ENCODE results near the gene COL26A1.

The COL26A1 gene

GRCh38 chr7:101586906-101587677 is 224.4 kb downstream of the COL26A1 start:
- H3K4me3 ChIP-seq (replicated peaks; ENCODE audit: low read depth, low read length) = no peak overlapping the region
- no peak for DNase-seq (ENCODE audit: extremely low read depth, insufficient read length)
- TF ChIP-seq CTCF (IDR thresholded peaks at IDR 0.05; ENCODE audit: insufficient read depth, low read length, poor library complexity, severe bottlenecking) = no peak
- no peaks in the 10 kb centered on the region; the same call in 1 of the 2 replicates for H3K27me3 ChIP-seq (replicated peaks; ENCODE audit: control insufficient read depth, insufficient read depth, low read length)
- no peaks in the 10 kb centered on the region for H3K36me3 ChIP-seq (ENCODE audit: control insufficient read depth, insufficient read depth, low read length)

- Histone ChIP-seq H3K27me3 (replicated peaks; ENCODE audit: control insufficient read depth, insufficient read depth, low read length) (no peaks in the 10 kb centered on the region; the same call in 1 of the 2 replicates), H3K4me3 (replicated peaks; ENCODE audit: low read depth, low read length) (no peak overlapping the region), H3K36me3 (ENCODE audit: control insufficient read depth, insufficient read depth, low read length) (no peaks in the 10 kb centered on the region)
- DNase-seq (ENCODE audit: extremely low read depth, insufficient read length) = no peak
- no peak for TF ChIP-seq CTCF (IDR thresholded peaks at IDR 0.05; ENCODE audit: insufficient read depth, low read length, poor library complexity, severe bottlenecking)
Observed at GRCh38 chr7:101588131-101588935, 225.7 kb downstream of the COL26A1 start.

- DNase-seq (ENCODE audit: extremely low read depth, insufficient read length) = no peak
- H3K27me3 ChIP-seq (replicated peaks; ENCODE audit: control insufficient read depth, insufficient read depth, low read length) = no peaks in the 10 kb centered on the region; the same call in 1 of the 2 replicates
- H3K4me3 ChIP-seq (replicated peaks; ENCODE audit: low read depth, low read length) = no peak overlapping the region
- TF ChIP-seq CTCF (IDR thresholded peaks at IDR 0.05; ENCODE audit: insufficient read depth, low read length, poor library complexity, severe bottlenecking) = no peak
- no peaks in the 10 kb centered on the region for H3K36me3 ChIP-seq (ENCODE audit: control insufficient read depth, insufficient read depth, low read length)
Observed at GRCh38 chr7:101589052-101589451, 226.4 kb downstream of the COL26A1 start.

- no peaks in the 10 kb centered on the region; the same call in 1 of the 2 replicates for H3K27me3 ChIP-seq (replicated peaks; ENCODE audit: control insufficient read depth, insufficient read depth, low read length)
- no peaks in the 10 kb centered on the region for H3K36me3 ChIP-seq (ENCODE audit: control insufficient read depth, insufficient read depth, low read length)
- H3K4me3 ChIP-seq (replicated peaks; ENCODE audit: low read depth, low read length) = no peak overlapping the region
- DNase-seq (ENCODE audit: extremely low read depth, insufficient read length) = no peak
- TF ChIP-seq CTCF (IDR thresholded peaks at IDR 0.05; ENCODE audit: insufficient read depth, low read length, poor library complexity, severe bottlenecking) = no peak
Observed at GRCh38 chr7:101589976-101590662, 227.4 kb downstream of the COL26A1 start.

- TF ChIP-seq CTCF (IDR thresholded peaks at IDR 0.05; ENCODE audit: insufficient read depth, low read length, poor library complexity, severe bottlenecking) = no peak
- H3K4me3 ChIP-seq (replicated peaks; ENCODE audit: low read depth, low read length) = no peak overlapping the region
- DNase-seq (ENCODE audit: extremely low read depth, insufficient read length) = no peak
- H3K36me3 ChIP-seq (ENCODE audit: control insufficient read depth, insufficient read depth, low read length) = no peaks in the 10 kb centered on the region
- H3K27me3 ChIP-seq (replicated peaks; ENCODE audit: control insufficient read depth, insufficient read depth, low read length) = no peaks in the 10 kb centered on the region; the same call in 1 of the 2 replicates
Observed at GRCh38 chr7:101590663-101591435, 228.2 kb downstream of the COL26A1 start.
